ENCODE data around the gene IL11RA. TPM values are rescaled to one million over a fixed set of nuclear protein-coding genes. Genes with fewer than 3 reads are reported as not detected.

IL11RA gene
- total and polyA plus RNA-seq, 10 of the 15 experiments (the other 5 are each of a cell fraction or from before 2014, with no cell fraction given): 0.32 to 5.8 (median 2.2) TPM

- POLR2A ChIA-PET: no interaction called here
- H3K9ac ChIP-seq (ENCODE audit: control insufficient read depth, insufficient read depth, low read length): no peak overlapping the region
- no TSS peak for BruUV-seq (replicated peaks)
- no peaks in the 10 kb centered on the region for H4K20me1 ChIP-seq (ENCODE audit: control insufficient read depth, insufficient read depth)
- no peaks in the 10 kb centered on the region for H3K36me3 ChIP-seq (ENCODE audit: control insufficient read depth in 2 of 2, insufficient read depth in 2 of 2, low read length in 1 of 2)
- H3K4me1 ChIP-seq (ENCODE audit: control insufficient read depth, insufficient read depth, low read length): no peaks in the 10 kb centered on the region; the same call in 1 of the 2 replicates
- ATAC-seq: no peak
- no peak overlapping the region for H2AFZ ChIP-seq (ENCODE audit: control insufficient read depth, low read depth, low read length)
- intact Hi-C loops (cut with micrococcal nuclease; ENCODE audit: unreplicated experiment) (no loop called here), in situ Hi-C loops (cut with MboI) (no loop called here)
- CTCF ChIA-PET: interaction anchor here (0.7 to 1.6 kb wide), 3 partner anchors 33 to 65 kb away, joined by 3 to 4 read pairs (median 3); no protein-coding TSS in a partner anchor
- no peak overlapping the region for H3K4me3 ChIP-seq
- no peak overlapping the region for H3K4me2 ChIP-seq (ENCODE audit: control insufficient read depth, insufficient read depth)
- TF ChIP-seq PRDM15 (CRISPR knock-in tag; IDR thresholded peaks at IDR 0.05) (no peak), PAX5 (IDR thresholded peaks at IDR 0.05; ENCODE audit: borderline replicate concordance, low read depth, low read length) (no peak), MYC (IDR thresholded peaks at IDR 0.05; ENCODE audit: insufficient read depth, insufficient read length, insufficient replicate concordance, low read length, severe bottlenecking) (no peak), SPI1 (IDR thresholded peaks at IDR 0.05; ENCODE audit: borderline replicate concordance, insufficient read depth, low read depth, low read length) (no peak), TCF7 (IDR thresholded peaks at IDR 0.05; ENCODE audit: borderline replicate concordance) (no peak), ASH2L (IDR thresholded peaks at IDR 0.05; ENCODE audit: borderline replicate concordance, low read depth) (no peak), NKRF (conservative IDR thresholded peaks at IDR 0.05) (no peak), CREM (IDR thresholded peaks at IDR 0.05; ENCODE audit: low read depth) (no peak), ZNF384 (IDR thresholded peaks at IDR 0.05; ENCODE audit: borderline replicate concordance, low read depth, low read length) (no peak), POLR2A (IDR thresholded peaks at IDR 0.05; ENCODE audit: low read depth, low read length) (no peak), CHD1 (IDR thresholded peaks at IDR 0.05; ENCODE audit: low read depth, low read length) (no peak), GATAD2B (conservative IDR thresholded peaks at IDR 0.05; ENCODE audit: low read depth) (no peak), RBBP5 (conservative IDR thresholded peaks at IDR 0.05) (no peak), SMAD5 (IDR thresholded peaks at IDR 0.05; ENCODE audit: low read depth) (no peak)
- SMC1A ChIA-PET (ENCODE audit: uncharacterized antibody, unreplicated experiment): no interaction called here
- no peaks in the 10 kb centered on the region for H3K79me2 ChIP-seq (ENCODE audit: control insufficient read depth, insufficient read depth, low read length)
- 20% methylated on average over 5 of the region's 5 CpGs for WGBS (ENCODE audit: insufficient coverage, insufficient replicate concordance, low lambda C conversion rate, missing lambda C conversion rate)
- H3K27me3 ChIP-seq (replicated peaks in 1 of 2; ENCODE audit: control insufficient read depth in 2 of 2, insufficient read depth in 2 of 2, low read length in 1 of 2): no peaks in the 10 kb centered on the region
- no peak for FAIRE-seq
- RAD21 ChIA-PET (ENCODE audit: unreplicated experiment): no interaction called here
- DNase-seq (ENCODE audit: low read depth, low spot score): no peak
- no peak overlapping the region for H3K27ac ChIP-seq (ENCODE audit: control insufficient read depth, insufficient read depth)
- H3K9me3 ChIP-seq (replicated peaks; ENCODE audit: control insufficient read depth, insufficient read depth, low read length): no peaks in the 10 kb centered on the region; the same call in 2 of the 3 replicates
Measured at GRCh38 chr9:34669809-34670562, 18.0 kb downstream of the IL11RA start.
